CD4-positive, alpha-beta T cell treated with Interleukin-4 for 1 hour (primary cell): ENCODE results near the gene C2.
A peak's percentile ranks its signal among the peaks of the same experiment; 100 is the strongest.
"Not testable (repeated sequence)": the region's sequence is repeated elsewhere in the genome, so short reads cannot be mapped to it uniquely, and the experiment has no call there.

ENCODE experiments used
- DNase-seq, 2 donors: peaks; one replicate each; pipeline ENCODE4 v3.0.0-alpha.2; 2020 to 2022

The C2 gene

DNA sequence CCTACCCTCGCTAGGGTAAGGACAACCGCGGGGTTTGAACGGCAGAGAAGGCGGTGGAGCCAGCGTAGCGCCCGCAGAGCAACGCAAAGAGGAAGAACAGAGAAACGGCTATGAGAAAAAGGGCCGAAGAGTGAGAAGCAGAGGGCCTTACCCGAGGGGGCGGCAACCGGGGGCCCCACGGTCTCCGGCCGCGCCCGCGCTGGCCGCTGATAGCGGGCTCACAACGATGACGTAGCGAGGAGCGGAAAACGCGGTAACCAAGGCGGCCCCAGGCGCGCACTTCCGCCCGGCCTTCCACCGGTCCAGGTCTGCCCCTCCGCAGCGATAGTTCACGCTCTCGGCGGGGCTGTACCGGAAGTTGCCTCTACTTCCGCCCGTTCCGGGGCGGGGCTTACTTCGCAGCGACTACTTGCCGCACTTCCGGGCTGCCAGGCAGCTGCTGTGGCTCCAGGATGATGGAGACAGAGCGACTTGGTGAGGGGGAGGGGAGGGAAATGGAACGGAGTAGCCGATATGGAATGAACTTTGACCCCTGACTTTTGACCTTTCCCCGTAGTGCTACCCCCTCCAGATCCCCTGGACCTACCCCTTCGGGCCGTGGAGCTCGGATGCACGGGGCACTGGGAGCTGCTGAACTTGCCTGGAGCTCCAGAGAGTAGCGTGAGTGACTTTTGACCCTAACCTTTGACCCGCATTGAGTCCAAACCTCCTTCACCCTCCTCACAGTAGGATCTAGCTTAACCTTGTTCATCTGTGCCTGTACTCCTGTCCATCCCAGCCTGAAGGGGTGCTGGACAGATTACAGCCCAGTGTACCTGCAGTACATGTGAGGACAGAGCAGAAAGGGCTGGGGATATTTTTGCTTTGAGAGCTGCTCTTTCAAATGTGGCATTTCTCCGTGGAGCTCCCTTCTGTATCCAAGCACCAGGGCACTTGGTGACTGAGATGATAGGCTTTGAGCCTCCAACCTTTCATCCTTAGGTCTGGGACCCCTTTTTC lies 31.5 kb downstream of the C2 start, which contains the start of the genes NELFE and SKIC2:
Gene NELFE, minus strand, starts transcription at position 231 of the 999 bp plus-strand sequence. CDS start 525 bp downstream, outside the sequence.
Gene SKIC2, plus strand, starts transcription at position 435 of the 999 bp plus-strand sequence. Its CDS starts 18 bp downstream, at position 453.
- DNase-seq = peak; percentile 99

DNA sequence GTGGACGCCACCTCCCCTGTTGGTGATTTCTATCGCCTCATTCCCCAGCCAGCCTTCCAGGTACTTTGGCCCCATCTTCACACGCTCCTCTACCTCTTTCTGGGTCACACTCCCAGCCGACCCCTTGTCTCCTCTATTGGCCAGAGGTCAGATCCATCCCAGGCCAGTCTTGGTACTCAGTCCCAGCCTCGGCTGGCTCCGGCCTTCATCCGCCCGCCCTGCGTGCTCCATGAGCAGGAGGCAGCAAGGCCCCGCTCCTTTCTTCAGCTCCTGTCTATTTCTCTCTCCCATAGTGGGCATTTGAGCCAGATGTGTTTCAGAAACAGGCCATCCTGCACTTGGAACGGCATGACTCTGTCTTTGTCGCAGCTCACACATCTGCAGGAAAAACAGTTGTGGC lies 34.1 kb downstream of the C2 start:
- no peak for DNase-seq

DNA sequence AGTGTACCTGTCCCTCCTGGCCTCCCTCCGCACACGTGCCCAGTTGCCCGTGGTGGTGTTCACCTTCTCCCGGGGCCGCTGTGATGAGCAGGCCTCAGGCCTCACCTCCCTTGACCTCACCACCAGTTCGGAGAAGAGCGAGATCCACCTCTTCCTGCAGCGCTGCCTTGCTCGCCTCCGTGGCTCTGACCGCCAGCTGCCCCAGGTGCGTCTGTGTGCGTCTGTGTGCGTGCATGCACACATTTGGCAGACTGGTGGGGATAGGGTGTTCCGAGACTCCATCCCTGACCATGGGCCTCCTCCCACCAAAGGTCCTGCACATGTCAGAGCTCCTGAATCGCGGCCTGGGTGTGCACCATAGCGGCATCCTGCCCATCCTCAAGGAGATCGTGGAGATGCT lies 36.4 kb downstream of the C2 start:
- no peak for DNase-seq

DNA sequence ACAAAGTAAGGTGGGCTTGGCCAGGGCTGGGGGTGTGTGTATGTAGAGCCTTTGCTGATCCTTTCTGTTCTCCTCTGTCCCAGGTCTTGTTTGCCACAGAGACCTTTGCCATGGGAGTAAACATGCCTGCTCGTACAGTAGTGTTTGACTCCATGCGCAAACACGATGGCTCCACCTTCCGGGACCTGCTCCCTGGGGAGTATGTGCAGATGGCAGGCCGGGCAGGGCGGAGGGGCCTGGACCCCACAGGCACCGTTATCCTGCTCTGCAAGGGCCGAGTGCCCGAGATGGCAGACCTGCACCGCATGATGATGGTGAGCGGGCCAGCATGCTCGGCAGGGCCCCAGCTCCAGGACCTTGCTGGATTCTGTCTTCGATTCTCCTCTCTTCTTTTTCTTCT lies 38.2 kb downstream of the C2 start:
- DNase-seq = no peak

DNA sequence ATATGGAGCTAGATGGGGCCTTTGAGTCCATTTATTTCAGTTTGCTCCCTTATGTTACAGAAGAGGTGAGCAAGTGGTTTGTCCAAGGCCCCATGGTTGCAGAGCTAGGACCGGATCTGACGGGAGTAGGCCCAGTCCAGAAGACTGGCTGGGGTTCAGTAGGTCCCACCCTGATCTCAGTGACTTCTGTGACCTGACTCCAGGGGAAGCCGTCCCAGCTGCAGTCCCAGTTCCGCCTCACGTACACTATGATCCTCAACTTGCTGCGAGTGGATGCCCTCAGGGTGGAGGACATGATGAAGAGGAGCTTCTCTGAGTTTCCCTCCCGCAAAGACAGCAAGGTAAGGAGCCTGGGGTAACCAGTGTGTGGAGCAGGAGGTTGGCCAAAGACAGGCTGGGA lies 39.0 kb downstream of the C2 start:
- DNase-seq = no peak

DNA sequence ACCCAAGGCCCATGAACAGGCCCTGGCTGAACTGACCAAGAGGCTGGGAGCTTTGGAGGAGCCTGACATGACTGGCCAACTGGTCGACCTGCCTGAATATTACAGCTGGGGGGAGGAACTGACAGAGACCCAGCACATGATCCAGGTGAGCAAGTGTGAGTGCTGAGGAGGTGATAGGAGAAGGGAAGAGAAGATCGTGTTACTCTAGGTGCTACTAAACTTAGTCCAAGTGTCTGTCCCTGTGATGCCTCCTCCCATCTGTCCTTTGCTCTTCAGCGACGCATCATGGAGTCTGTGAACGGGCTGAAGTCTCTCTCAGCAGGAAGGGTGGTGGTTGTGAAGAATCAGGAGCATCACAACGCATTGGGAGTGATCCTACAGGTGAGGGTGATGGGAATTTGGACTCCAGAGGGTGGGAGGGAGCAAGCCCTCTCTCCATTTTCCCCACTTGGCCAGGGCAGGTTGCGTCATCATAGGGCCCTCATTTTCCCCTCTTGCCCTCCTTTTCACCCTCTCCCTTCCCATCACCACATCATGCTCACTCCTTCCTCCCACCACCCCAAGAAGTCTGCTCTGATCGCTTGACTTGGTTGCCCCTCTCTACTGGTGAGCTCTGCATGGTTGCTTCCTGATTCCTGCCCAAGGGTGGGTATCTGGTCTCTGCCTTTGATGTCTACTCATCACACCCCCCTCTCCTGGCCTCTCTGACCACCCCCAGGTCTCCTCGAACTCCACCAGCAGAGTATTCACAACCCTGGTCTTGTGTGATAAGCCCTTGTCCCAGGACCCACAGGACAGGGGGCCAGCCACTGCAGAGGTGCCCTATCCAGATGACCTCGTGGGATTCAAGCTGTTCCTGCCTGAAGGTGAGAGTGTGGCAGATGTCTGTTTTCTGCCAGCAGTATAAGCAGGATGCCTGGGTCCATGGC lies 39.7 kb downstream of the C2 start:
- no peak for DNase-seq

DNA sequence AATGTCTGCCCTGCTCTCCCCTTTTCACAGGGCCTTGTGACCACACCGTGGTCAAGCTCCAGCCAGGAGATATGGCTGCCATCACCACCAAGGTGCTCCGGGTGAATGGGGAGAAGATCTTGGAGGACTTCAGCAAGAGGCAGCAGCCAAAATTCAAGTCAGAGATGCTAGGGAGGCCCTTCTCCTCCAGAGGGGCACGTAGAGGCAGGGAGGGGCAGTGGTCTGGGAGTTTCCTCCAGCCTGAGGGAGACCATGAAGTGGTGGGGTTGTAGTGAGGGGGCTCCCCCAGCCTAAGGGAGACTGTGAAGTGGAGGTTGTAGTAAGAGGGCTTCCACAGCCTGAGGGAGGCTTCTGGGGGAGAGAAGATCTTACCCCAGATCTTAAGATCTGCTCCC lies 40.4 kb downstream of the C2 start:
- DNase-seq = no peak

DNA sequence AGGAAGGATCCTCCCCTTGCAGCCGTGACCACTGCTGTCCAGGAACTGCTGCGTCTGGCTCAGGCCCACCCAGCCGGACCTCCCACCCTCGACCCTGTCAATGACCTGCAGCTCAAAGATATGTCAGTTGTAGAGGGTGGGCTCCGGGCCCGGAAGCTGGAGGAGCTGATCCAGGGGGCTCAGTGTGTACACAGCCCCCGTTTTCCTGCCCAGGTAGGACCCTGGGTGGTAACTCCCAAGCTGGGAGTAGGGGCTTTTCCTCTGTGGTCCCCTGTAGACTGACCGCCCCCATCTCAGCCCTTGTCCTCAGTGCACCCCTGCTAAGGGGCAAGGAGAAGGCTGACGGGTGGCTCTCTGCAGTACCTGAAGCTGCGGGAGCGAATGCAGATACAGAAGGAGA lies 40.8 kb downstream of the C2 start:
- no peak for DNase-seq

DNA sequence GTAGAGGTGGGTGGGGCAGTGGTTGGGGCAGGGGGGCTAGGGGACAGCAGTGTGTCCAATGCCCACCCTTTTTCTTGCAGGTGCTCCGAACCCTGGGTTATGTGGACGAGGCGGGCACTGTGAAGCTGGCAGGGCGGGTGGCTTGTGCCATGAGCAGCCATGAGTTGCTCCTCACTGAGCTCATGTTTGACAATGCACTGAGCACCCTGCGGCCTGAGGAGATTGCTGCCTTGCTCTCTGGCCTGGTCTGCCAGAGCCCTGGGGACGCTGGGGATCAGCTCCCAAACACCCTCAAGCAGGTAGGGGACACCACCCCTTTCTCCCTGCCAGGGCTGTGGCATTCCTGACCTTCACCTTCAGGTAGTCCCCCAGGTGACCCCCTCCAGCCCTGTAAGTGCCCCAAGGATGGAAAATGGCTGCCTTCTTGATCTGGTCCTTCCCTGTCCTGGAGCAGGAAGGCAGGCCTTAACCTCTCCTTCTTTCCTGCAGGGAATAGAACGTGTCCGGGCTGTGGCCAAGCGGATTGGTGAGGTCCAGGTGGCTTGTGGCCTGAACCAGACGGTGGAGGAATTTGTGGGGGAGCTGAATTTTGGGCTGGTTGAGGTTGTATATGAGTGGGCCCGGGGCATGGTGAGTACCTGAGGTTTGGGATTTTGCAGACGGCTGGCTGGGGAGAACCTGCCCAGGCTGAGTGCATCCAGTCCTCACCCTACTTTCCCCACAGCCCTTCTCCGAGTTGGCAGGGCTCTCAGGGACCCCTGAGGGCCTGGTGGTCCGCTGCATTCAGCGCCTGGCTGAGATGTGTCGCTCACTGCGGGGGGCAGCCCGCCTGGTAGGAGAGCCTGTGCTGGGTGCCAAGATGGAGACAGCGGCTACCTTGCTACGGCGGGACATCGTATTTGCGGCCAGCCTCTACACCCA lies 41.5 kb downstream of the C2 start:
- DNase-seq = no peak

DNA sequence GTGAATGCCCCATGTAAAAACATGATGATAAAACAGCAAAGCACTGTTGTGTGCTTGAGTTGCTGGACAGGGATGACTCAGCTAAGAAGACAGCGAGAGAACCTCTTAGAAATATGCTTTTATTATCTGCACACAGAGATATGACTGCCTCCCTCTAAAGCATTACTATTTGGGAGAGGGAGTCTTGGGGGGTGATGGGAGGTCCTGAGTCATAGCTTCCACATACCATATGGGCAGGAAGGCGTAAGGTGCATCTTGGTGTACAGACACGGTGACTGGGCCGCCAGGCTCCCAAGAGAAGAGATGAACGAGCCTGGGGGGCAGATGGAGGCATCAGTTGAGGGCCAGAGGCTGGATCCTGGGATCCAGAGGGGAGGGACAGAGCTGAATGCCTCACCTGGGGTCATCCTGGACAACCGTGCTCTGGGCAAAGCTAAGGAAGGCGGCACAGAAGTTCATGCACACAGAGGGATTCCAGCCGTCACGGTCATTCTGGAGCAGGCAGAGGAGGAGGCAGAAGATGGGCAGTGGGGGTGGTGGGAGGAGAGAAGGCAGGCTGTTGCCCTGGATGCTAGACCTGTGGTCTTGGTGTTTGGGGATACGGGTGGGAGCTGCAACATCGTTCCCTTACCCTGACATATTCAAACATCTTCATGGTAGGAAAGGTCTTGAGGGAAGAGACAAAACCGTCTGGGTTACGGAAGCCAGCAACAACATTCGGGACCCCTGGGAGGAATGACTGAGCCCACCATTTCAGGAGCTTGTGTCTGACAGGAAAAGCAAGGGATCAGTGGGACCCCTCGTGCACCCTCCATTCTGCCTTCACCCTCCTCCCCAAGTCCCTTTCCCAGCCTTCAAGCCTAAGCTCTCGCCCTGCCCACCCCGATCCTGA lies 42.4 kb downstream of the C2 start:
- no peak for DNase-seq

DNA sequence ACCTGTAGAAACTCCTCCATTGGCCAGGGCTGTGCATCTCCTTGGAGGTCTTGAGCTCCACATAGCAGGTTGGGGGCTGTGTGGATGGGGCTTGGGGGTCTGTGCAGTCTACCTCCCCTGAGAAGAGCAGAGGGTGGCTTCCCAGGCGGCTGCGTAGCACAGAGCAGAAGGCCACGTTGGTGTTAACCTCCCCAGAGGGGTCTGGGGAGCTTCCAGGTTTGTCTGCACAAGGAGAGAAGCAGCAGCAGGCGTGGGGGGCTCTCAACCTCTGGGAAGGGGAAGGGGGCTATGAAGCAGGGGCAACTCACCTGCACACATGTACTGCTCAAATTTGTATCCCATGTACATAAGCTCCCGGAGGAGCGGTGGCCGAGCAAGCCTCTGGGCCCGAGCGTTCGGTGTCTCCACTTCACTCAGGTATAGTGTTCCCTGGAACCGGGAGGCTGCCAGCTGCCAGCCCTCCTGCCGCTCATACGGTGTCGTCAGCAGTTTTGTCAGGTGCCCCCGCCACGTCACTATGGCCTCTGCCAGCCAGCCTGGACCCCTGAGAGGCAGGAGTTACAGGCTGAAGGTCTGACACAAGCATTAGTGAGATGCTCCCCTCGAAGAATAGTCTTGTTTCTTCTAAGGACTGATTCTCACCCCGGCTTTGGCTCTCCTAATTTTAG lies 43.2 kb downstream of the C2 start:
- DNase-seq = no peak

DNA sequence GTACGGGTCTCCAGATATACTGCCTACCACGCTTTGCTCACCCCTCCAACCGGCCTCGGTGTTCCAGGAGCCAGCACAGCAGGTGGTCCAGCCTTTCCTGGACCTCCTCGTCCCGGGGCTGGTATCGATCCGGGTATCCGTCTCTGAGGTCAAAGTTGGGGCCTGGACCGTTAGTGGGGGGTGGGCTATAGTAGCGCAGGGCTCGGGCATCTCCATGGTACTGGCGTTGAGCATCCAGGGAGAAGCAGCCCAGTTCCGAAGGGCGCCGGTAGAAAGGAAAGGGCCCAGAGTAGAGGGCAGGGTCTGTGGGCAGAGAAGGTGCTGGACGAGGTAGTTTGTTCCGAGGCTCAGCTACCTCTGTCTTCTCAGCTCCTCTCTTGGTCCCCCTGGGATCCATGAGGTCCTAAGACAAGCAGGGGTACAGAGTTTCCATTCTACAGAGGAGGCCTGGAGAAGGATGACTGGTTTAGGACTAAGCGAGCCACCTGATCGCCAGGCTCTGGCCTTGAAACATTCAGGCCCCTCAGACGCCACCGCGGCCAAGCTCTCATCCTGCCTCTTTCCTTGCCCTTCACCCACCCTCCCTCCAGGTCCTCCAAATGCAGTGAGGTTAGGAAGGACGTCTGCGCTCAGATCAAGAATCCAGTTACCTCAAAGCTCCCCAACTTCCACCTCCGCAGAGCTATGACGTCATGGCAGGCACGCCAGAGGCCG lies 43.9 kb downstream of the C2 start:
- DNase-seq = no peak

DNA sequence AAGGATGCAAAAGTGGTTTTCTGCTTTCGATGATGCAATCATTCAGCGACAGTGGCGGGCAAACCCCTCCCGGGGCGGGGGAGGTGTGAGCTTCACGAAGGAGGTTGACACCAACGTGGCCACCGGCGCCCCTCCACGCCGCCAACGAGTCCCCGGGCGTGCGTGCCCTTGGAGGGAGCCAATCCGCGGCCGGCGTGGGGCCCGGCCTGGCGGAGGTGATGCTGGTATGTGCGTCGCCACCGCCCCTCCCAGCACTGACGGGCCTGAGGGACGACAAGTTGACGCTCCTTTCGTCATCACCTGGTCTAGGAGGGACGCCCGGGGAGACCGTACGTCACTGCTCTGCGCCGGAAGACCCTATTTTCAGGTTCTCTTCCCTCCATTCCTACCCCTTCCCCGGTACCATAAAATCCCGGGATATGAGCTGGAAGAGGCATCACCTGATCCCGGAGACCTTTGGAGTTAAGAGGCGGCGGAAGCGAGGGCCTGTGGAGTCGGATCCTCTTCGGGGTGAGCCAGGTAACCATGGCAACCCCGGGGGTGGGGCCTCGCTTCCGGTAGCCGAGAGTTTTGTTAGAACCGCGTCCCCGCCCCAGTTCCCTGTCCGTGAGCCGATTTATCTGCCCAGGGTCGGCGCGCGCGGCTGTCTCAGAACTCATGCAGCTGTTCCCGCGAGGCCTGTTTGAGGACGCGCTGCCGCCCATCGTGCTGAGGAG lies 44.6 kb downstream of the C2 start, which contains the start of gene DXO:
Gene DXO, minus strand, starts transcription at position 146 of the 716 bp plus-strand sequence. CDS start 463 bp downstream, outside the sequence.
- DNase-seq = peak; percentile 99

DNA sequence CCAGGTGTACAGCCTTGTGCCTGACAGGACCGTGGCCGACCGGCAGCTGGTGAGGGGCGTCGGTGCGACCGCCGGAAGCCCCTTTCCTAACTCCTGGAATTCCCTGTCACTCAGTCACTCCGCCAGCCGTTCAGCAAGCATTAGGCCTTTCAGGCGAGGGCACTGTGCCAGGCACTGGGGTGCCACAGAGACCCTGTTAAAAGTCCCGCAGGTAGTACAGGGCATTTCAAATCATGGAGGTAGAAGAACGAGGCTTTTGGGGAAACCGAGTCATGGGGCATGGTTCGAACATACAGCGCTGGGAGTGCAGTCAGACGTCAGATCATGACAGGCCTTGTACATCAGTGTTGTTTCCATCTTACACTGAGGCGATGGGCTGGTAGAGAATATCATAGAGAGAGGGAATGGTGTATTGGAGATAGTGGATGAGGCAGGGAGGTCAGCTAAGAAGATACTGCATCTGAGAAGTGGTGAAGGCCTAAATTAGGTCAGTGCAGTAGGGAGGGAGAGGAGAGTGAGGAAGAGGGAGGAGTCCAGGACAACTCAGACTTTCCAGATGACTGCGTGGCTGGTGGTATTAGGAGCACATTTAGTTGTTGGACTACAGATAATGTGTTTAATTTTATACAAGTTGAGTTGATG lies 45.3 kb downstream of the C2 start:
- DNase-seq = no peak

DNA sequence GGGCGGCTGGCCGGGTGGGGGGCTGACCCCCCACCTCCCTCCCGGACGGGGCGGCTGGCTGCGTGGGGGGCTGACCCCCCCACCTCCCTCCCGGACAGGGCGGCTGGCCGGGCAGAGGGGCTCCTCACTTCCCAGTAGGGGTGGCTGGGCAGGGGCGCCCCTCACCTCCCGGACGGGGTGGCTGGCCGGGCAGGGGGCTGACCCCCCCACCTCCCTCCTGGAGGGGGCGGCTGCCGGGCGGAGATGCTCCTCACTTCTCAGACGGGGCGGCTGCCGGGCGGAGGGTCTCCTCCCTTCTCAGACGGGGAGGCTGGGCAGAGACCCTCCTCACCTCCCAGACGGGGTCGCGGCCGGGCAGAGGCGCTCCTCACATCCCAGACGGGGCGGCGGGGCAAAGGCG lies 48.5 kb downstream of the C2 start:
- not testable (repeated sequence) for DNase-seq

DNA sequence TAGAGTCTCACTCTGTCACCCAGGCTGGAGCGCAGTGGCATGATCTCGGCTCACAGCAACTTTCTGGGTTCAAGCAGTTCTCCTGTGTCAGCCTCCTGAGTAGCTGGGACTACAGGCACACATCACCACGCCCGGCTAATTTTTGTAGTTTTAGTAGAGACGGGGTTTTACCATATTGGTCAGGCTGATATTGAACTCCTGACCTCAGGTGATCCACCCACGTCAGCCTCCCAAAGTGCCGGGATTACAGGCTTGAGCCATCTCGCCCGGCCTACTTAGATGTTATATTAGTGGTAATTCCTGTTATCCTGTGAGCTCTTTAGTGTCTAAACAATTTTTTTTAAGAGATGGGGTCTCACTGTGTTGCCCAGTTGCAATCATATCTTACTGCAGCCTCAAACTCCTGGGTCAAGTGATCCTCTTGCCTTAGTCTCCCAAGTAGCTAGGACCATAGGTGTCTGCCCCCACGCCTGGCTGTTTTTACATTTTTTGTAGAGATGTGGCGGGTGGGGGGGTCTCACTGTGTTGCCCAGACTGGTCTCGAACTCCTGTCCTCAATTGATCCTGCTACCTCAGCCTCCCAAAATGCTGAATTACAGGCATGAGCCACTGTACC lies 50.4 kb downstream of the C2 start:
- no peak for DNase-seq

DNA sequence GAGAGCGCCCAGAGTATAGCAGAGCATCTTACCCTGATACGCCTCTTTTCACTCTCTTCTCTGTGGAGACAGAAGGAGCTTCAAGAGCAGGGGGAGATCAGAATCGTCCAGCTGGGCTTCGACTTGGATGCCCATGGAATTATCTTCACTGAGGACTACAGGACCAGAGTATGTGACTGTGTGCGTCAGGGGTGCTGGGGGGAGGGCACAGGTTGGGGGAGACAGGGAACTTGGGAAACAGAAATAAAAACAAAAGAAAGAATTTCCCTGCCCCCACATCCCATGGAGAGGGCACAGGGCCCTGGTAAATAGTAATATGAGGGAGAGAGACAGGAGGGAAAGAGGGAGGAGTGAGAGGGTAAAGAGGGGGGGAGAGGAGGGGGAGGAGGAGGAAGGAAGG lies 51.3 kb downstream of the C2 start:
- no peak for DNase-seq
